HG02840 (cell line): ENCODE results near the gene HAND2.

Experiments used
- ATAC-seq: cut with Tn5 transposase; IDR thresholded peaks from one replicate; pipeline ENCODE4 v1.9.1; 2021; ENCODE audit warnings: mild to moderate bottlenecking, moderate library complexity, moderate number of reproducible peaks; ENCODE audit not compliant: unreplicated experiment, low FRiP score

Gene HAND2

DNA sequence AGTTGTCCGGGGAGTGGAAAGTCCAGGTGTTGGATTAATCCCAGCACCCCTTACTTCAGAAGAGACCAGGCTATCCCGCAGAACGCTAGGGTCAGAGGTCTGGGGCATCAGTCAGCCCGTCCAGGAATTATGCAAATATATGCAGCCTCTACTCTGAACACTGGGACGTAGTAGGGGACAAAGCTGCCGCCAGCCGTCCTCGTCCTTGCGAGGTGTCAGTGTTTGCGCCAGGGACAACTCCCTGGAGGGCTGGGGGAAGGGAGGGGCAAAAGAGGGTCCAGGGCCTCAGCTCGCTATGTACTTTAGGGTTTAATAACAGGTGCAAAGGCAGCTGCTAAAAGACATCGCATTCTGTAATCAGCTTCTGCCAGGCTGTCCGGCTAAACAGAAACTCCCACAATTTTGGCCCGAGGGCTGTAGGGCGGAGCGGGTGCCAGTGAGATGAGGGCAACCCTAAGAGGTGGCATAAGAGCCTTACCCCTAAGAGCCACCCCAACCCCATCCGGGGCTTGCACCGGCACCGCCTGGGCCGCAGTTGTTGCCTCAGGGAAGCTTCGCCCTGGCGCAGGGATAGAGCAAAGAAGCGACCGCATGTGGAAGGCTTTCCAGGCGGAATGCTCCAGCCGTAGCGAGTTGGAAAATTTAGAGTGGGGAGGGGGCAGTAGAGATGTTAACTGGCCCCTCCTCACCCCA, 8.4 kb downstream of the HAND2 start:
- ATAC-seq = no peak

DNA sequence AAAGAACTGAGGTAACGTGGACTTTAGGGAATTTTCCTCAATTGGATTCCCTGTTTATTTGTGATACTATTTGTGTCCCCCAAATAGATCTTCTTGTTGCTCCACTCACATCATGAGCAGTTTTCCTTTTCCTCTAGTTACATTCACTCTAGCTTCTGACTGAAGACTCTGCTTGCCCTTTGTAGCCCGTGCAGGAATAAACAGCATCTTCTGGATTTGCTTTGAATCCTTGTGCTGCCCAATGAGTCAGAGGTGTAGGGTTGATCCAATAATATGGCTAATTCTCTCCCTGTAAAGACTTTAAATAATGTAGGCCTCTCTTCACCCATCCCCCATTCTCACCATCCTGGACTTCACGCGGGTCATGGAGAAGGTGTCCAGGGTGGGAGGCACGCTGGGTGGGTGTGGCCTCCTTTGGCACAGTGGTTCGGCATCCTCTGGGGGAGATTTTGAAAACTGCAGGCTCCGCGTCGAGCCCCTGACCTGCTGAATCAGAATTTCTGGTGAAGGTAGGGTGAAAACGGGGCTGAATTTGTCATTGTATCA, 9.0 kb downstream of the HAND2 start:
- no peak for ATAC-seq

DNA sequence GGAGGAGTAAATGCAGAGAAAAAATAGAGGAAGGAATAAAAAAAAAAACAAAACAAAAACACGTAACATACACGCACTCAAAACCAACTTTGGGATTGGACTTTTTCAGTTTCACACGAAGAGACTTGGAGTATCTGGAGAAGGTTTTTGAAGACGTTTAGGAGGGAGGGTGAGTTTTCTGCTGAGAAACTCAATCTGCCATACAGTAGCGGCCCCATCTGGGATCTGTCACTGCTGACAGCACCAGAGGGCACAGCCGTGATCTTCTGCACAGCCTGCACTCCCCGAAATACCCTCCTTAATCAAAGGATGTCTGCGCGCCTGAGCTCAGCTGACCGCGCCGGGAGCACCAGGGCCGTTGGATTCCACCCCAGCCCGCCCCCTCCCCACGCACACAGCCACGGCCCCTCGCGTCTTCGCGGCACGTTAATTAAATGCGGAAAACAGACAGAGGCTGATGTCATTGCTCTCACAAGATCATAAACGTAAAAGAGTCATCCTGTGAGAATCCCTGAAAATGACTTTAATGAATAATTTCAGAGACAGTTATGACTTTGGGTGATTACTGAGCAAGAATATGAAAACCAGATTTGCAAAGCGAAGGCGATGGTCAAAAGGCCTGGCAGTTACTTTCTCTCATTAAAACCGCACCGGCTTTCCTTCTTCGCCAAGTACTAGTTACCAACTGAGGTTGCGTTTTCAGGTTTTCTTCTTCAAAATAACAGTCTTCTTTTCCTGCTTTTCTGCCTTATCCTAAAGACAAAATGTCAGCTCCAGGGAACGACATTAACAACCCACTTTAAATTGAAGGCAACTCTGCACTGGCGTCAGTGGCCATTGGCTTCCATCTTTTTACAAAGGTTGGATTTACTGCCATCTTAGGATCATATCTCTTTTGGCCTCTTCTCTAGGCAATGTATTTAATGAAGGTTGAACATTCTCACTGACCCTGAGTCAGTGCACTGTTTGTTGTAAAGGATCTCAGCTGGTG, 10.6 kb downstream of the HAND2 start:
- no peak for ATAC-seq

DNA sequence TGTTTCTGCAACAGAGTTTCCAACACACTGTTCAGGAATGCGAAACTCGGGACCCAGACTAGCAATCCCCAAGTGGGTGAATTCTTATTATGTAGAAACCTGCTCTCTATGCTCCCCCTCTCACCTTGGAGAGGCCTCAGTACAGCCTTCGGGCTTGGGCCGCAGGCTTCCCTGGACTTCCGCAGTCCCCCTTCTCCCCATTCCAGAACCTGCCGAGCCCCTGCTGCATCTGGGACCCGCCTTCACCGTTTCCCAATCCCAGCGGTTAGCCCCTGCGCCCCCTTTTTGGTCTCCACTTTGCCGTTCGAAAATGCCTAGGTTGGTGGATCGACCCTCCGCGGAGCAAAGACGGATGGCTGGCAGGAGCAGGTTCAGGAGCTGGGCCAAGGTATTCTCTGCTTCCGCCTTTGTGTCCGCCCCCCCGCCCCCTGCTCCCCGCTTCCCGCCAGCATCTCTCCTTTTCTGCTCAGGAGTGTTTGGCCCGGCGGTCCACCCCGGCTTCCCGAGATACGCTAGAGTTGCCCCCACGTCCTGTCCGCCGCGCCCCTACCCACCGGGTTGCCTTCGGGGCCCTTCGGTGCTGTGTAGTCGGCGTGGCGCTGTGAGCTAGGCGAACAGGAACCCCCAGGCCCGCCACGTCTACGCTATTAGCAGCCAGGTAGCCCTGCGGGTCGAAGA, 11.5 kb downstream of the HAND2 start:
- no peak for ATAC-seq

DNA sequence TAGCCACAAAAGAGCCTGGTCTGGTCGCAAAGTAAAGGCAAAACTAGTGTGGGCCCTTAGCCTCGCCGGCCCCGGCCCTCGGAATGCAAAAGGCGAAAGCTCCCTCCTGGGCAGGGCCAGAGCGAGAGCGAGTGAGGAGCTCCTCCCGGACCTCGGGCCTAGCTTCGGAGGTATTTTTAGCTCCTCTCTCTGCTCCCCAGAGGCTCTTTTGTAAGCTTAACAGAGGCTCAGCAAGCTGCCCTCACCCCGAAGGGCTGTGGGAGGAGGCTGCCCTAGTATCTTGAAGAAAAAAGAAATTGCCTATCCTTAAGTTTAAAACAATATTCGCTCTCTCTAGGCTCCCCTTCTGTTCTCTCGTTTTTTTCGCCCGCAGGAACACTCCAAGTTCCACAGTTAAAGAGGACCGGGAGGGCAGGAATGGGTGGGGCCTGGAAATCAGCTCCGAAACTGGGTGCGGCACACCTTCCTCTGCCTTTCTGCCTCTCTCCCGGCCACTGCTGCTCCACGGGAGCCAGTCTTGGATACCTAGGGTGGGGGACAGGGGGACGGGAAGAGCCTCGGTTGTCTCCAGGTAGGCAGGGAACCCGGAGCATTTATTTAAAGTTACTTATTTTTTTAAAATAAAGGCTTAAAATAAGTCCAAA, 12.1 kb downstream of the HAND2 start:
- no peak for ATAC-seq

DNA sequence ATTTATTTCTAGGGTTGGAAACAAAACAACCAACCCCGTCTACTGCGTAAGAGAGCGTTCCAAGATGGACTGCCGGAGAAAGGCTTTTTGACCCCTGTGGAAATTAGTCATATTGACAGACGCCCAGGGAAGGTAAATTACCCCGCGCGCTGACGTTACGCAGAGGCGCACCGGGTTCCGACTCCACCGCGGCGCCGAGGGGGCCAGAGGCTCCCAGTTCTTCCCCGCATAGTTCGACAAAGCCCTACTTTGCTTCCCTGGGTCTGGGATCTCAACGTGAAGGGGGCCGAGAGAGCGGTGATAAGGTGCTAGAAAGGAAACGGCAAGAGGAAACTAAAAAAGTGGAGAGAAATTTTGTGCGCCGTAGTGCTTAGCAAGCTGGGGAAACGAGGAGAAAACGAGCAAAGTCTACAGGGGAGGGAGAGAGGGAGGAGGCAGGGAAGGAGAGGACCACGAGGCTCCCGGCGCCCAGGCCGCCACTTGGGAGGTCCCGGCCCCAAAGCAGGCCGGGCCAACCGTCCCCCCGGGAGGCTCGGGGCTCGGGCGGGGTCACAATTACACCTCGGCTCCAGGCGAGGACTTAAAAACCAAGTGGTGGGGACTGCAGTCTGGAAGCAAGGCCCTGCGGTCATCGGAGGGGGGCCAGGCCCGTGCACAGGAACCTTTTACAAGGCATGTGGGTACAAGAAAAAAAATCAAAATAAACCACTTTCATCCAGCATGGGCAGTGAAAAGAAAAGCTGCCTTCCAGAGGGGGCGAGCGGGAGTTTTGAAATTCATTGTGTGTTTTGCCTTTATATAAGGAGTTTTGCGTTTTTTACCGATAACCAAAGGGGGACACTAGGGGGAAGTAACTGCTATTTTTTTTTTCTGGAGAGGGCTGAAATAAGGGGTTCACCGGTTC, 13.2 kb downstream of the HAND2 start:
- ATAC-seq = no peak

DNA sequence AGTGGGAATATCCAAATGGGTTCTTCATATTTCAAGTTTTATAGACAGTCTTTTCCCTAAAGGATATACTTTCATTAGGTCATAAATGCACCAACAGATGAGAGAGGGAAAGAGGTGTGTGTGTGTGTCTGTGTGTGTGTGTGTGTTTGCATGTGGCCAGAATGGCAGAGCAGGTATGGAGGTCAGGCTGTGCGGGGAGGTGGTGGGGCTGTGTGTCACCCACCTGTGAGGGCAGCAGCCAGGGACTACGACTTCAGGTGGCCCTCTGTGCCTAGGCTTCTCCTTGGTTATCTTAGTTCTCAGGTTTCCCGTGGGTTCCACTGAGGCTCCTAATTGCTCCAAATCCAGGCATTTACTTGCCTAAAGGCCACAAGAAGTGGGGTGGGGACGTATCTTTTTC, 14.6 kb downstream of the HAND2 start:
- no peak for ATAC-seq

DNA sequence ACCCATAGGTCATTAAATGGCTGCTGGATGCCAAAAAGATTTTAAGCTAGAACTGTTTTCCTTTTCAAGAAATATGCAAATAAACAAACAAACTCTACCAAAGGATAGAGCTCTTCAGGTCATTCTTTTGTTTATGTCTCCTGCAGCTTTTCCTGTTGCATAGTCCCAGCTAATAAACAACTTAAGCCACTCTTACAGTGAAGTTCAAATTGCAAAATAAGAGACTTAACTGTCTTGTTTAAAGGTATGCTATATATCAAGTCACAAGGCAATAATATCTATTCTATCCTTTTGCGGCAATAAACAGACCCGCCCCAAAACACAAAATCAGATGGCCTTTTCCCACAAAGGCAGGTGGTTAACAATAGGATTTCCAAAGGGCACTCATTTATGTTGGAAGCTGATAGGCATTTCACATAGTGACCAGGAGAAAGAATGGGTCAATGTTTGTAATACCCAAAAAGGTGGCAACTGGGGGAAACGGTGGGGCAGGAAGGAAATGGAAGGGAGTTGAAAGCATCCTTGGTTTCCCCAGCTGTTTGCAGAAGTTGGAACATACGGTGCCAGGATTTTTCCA, 15.3 kb downstream of the HAND2 start:
- ATAC-seq = no peak

DNA sequence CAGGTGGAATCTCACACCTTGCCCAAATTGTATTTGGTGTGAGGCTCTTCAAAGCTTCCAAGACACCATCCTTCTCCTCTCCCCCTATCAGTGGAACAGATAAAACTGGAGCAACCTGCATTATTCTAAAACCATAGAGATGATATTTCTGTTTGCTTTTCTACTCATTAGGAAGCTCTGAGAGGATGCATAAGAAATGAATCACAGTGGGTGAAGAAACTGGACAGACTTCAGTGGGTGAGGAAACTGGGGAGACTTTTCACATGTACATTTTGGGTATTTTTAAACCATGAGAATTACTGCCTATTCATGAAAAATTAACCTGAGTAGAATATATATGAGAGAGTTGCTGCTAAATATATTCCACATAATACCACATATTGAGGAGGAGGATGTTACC, 16.4 kb downstream of the HAND2 start:
- no peak for ATAC-seq

DNA sequence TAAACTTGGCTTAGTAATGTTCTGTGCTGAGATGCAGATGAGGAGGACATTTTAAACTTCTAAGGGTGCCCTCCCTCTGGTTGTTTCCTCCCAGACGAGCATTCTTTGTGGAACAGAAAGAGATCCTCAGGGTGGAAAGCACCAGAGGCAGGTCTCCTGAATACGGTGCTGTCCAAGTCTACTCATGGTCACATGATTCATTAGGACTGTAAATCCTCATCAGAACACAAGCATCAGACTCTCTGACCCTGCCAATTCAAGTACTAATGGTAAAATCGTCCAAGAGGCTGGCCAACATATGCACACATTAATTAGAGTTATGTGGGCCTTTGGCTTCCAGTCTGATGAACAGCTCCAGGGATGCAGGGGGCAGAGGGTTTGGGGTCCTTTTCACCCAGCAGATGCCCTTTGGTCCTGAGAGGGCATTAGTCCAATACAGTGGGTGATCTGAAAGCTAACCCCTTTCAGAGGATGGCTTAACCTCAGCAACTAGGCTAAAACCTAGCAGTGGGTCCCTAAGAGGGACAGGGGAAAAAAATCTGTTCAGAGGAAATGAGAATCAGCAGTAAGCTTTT, 18.2 kb downstream of the HAND2 start:
- ATAC-seq = no peak

DNA sequence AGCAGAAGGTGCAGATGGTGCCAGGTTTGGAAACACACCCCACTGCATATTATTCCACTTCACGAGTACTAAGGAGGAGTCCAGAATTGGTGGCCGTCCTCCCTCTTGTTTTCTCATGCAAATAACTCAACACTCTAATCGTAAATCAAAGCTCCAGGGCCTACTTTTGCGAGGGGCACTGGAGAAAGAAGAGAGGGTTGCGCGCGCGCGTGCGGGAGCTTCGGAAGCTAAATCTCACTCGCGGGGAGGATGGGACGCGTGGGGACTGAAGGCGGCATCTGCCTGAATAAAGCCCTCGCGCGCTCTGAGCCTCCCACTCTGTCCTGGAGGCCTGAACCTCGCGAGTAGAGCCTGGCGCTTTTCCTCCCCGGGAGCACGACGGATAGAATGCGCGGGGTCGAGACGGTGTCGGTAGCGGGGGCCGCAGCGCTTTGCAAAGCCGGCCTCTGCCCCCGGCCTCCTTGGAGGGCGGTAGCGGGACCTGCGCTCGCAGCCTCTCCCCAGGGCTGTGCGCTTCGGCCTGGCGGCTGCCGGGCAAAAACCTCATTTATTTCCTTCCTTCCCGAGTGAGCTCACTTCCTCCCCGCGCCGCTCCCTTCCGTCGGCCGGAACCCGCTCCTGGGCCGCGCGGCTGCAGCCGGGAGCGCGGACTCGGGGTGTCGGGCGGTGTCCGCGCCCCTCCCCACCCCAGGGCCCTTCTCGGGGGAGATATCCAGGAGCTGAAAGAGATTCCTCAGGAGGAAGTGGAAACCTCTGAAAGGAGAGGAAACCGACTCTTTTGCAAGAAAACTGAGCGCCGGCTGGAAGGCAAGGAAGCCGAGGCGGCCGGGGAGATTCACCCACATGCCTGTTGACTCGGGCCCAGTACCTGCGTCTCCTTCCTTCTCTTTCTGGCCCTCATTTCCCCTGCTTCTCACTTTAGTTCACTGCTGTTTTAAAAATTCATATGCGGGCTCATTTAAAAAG, 20.7 kb downstream of the HAND2 start:
- ATAC-seq = no peak

DNA sequence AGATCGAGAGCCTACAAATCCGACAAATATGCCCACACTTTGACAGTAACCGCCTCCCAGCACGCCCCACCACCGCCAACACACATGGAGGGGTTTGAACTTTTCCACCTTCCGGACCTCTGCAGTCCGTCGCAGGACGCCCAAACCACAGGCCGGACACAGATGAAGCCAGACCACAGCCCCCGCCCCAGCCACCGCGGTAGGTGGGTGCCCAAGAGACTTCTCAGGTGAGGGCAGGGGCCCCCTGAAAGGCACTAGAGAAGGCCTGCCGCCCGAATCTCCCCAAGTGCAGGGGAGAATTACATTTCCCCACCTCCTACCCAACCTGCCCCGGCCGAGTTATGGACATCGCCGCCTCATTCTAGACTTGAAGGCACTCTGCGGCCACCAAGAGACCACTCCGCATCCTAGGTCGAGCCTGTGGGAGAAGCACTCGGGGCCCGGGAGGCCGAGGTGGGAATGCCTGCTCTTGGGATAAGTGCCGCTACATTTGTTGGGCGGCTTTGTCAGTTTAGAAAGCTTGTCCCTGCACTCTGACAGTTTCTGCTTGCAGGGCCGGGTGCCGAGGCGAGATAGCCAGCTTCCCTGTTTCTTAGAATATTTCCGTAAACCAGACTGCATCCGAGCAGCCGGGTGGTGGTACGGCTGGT, 21.5 kb downstream of the HAND2 start:
- ATAC-seq = no peak

DNA sequence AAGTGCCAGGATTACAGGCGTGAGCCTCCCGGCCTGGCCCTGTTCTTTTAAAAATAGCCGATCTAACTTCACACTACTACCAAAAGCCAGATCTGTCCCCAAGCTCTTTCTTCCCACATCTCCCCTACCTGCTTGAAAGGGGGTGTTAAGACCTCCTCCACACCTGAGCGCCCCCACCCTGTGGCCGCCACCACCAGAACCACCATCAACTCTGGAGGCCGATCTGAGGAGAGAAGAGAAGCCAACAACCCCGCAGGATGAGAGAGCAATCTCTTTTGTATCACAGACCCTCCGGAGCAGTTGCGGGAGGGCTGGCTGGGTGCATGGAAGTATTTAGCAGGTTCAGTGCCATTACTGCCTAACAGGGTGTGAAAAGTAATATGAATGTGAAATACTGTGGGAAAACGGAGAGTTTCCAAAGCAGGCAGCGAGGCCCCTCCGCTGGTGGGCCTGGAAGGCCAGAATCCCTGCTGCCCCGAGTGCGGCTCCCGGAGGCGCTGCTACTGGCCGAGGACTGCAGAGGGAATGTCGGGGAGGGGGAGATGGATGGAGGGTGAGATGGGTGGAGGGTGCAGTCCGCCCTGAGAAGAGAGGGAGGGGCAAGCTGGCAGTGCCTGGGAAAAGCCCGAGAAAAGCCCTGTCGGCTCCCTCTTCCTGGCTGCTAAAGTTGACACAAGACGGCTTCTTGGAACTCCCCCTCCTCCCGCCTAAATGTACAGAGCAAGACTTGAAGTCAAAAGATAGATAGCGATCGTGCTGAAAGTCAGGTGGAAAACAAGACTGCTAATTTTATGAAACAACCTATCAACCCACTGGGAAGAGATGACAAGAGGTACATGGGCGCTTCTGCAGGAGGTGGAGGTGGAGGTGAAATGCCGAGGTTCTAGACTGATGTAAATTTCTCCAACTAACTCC, 22.3 kb downstream of the HAND2 start:
- ATAC-seq = no peak

DNA sequence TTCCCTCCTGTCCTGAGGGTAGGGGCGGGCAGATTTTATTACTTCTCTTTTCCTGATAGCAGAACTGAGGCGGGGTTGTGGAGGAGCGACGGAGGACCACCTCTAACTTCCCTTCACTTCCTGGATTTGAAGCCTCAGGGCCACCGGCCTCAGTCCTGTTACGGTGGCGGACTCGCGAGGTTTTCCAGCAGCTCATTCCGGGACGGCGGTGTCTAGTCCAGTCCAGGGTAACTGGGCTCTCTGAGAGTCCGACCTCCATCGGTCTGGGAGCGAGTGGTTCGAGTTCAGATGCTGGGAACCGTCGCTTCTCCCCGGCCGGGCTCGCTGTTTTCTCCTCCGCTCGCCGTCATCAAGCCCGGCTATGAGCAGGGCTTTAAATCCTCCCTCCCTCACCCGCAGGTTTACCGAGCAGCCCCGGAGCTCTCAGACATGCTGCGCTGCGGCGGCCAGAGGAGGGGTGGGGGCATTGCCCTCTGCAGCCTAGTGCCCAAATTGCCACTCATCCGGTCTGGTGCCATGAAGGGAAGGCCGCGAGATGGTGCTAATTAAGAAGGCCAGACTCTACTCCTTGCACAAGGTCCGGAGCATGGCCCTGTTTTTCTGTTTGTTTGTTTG, 23.3 kb downstream of the HAND2 start:
- no peak for ATAC-seq

DNA sequence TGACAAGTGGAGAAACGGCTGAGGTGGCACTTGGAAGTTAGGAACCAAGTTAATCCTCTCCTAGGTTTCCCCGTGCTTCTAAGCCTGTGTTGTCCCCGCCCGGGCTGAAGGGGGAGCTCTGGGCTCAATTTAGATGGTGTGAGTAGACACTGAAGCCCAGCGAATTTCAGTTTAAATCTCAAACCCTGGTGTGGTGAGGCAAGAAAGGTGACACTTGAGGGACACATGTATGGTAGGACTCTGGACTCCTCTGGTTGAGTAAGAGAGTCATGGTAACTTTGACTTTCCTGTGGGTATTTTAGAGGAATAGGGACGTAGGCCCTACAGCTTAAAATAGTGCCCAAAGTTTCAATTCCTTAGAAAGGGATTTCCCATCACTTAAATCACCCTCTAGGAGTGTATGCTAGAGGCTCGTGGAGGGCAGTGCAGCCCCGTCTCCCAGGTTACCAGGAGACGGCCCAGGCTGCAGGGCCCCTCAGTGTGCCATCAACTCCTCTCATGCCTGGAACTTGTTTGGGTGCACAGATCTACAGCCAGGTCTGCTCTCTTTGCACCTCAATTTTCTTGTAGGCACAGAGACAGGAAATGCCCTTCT, 24.0 kb downstream of the HAND2 start:
- ATAC-seq = peak; percentile 72
